ENCODE measurements around the gene POR.

DNA sequence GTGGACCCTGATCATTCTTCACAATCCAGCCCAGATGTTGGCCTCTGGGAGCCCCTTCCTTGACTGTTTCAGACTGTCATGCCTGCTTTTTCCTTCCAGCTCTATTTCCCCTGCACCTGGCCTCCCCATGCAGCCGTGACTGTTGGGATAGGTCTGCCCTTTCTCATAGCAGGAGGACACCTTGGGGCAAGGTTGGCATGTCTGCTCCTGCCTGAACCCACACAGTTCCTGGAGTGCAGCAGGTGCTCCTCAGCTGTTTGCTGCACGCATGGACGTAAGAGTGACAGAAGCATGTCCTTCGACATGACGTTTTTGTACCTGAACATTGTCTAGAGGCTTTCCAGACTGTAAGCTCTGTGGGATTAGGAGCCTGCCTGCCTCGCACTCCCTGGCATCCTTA is 24.0 kb downstream of the POR start:
- no peak for TF ChIP-seq POLR2A (IDR thresholded peaks at IDR 0.05)
- TF ChIP-seq, protein P1, sequence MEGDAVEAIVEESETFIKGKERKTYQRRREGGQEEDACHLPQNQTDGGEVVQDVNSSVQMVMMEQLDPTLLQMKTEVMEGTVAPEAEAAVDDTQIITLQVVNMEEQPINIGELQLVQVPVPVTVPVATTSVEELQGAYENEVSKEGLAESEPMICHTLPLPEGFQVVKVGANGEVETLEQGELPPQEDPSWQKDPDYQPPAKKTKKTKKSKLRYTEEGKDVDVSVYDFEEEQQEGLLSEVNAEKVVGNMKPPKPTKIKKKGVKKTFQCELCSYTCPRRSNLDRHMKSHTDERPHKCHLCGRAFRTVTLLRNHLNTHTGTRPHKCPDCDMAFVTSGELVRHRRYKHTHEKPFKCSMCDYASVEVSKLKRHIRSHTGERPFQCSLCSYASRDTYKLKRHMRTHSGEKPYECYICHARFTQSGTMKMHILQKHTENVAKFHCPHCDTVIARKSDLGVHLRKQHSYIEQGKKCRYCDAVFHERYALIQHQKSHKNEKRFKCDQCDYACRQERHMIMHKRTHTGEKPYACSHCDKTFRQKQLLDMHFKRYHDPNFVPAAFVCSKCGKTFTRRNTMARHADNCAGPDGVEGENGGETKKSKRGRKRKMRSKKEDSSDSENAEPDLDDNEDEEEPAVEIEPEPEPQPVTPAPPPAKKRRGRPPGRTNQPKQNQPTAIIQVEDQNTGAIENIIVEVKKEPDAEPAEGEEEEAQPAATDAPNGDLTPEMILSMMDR (IDR thresholded peaks at IDR 0.05): no peak
